ENCODE results near the gene NXT1. TPM values are rescaled to one million over a fixed set of nuclear protein-coding genes. Genes with fewer than 3 reads are reported as not detected.

Gene NXT1
- 7.8 and 8.3 TPM in 2 replicates for total RNA-seq (2013; cell fraction: nucleolus; rRNA removed)
- total RNA-seq (2014; rRNA removed) (61.5 and 65.2 TPM in 2 replicates), total RNA-seq (2014; rRNA removed; fragmentation: Illumina TruSeq; extraction: Trizol) (32.1 and 36.3 TPM in 2 replicates), total RNA-seq (2021) (34.4 and 36.9 TPM in 2 replicates), polyA plus RNA-seq (2011; rRNA removed) (38.5 and 50.0 TPM in 2 replicates), polyA plus RNA-seq (2014; fragmentation: Illumina TruSeq; extraction: Trizol) (37.9 and 42.6 TPM in 2 replicates), polyA plus RNA-seq (2014; fragmentation: Nextera tagmentation; extraction: Ambion mirVana) (10 to 100 TPM; 10.2 to 24.2 TPM), polyA plus RNA-seq (2014; rRNA removed) (59.4 and 62.1 TPM in 2 replicates), polyA plus RNA-seq (2016; fragmentation: Nextera tagmentation; extraction: Ambion mirVana) (10 to 100 TPM; 59.3 to 66.7 TPM), polyA minus RNA-seq (2011; rRNA and poly(A)+ RNA removed) (26.6 and 35.4 TPM in 2 replicates), Bru-seq, nascent RNA (percentile 89 among the genes with signal in this experiment), BruChase-seq, experiment 1, labeled RNA remaining after a 6-hour chase (percentile 62 among the genes with signal in this experiment), BruChase-seq, experiment 2, labeled RNA remaining after a 2-hour chase (percentile 81 among the genes with signal in this experiment)
- polyA plus RNA-seq (2011; ENCODE audit: low read depth) = 20.4 TPM
- polyA plus RNA-seq (2011; cell fraction: cytosol; rRNA removed) = 60.6 and 64.5 TPM in 2 replicates
- polyA plus RNA-seq (2011; cell fraction: nucleus; rRNA removed) = 23.1 and 30.6 TPM in 2 replicates
- 26.5 and 27.2 TPM in 2 replicates for polyA plus RNA-seq (2012)
- 10.2 and 11.1 TPM in 2 replicates for polyA minus RNA-seq (2011; cell fraction: cytosol; rRNA and poly(A)+ RNA removed)
- polyA minus RNA-seq (2011; cell fraction: nucleus; rRNA and poly(A)+ RNA removed) = 8.5 and 14.0 TPM in 2 replicates
- long read RNA-seq, experiment 1, transcript NXT1-201 (2 exons, 1,123 nt) = major isoform, 70 of 73 reads
- long read RNA-seq, experiment 1, partial matches to known transcripts = 2 of 73 reads
- long read RNA-seq, experiment 1, other reads (novel, unspliced or antisense) = 1 of 73 reads
- long read RNA-seq, experiment 2, transcript NXT1-201 (2 exons, 1,123 nt) = major isoform, 149 of 155 reads
- long read RNA-seq, experiment 2, partial matches to known transcripts = 3 of 155 reads
- long read RNA-seq, experiment 2, other reads (novel, unspliced or antisense) = 3 of 155 reads

DNA sequence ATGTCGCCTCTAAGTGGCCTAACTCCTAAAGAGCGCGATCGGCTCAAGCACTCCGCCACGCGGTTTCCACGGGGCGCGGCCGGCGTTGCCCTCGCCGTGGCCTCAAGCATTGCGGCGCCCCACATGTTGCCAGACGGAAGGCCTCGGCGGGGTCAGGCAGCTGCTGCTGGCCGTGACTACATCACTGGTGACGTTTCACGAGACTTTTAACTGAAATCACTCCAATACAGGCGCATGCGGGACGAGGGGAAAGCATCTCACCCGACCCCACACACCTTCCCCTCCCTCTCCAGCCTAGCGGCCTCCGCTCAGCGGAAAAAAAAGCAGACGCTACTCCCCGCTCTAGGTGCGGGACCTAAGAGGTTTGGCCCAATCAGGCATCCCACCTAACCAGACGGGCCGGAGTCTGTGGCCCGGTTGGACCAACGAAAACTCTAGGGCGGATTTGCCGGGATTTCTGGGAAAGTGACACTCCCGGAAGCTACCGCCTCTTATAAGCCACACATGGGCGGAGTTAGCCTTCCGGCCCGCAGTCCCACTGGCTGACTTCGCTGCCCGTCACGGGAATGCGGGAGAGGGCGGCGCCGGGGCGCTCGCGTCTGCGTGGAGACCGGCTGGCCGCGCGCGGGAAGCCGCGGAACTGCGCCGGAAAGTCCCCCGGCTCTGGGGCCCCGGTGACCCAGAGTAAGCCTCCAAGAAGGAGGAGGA is at the start of gene NXT1:
Gene NXT1, plus strand, starts transcription at position 596 of the 708 bp plus-strand sequence. CDS start 3,251 bp downstream, outside the sequence.
- ChIA-PET SMC1A (ENCODE audit: uncharacterized antibody, unreplicated experiment) (interaction anchor here (0.8 to 2.1 kb wide), 17 partner anchors 8 to 257 kb away, joined by 3 to 14 read pairs (median 5); partner anchors contain the start of gene NAPB), RAD21 (ENCODE audit: unreplicated experiment) (interaction anchor here (0.6 to 2.4 kb wide), 16 partner anchors 8 to 658 kb away, joined by 3 to 31 read pairs (median 6); partner anchors contain the start of genes CD93, GZF1 and NAPB), POLR2A (interaction anchor here (0.9 to 2.6 kb wide), 7 partner anchors 9 to 264 kb away, joined by 3 to 61 read pairs (median 4); partner anchors contain the start of genes CD93, GZF1 and NAPB), CTCF (interaction anchor here (0.6 to 3.5 kb wide), 21 partner anchors 8 to 300 kb away, joined by 3 to 56 read pairs (median 6); partner anchors contain the start of gene NAPB)
- under 1% methylated on average over 65 of the region's 65 CpGs for WGBS (ENCODE audit: insufficient coverage, insufficient replicate concordance, low lambda C conversion rate, missing lambda C conversion rate)
- intact Hi-C loops (cut with micrococcal nuclease; ENCODE audit: unreplicated experiment) (loop anchor here (1.0 kb wide), 1 partner anchor 8 kb away; no protein-coding TSS in a partner anchor), in situ Hi-C loops (cut with MboI) (loop anchor here (25.0 kb wide), 2 partner anchors 1712 to 1912 kb away; partner anchors contain the start of gene ACSS1)
- DNase-seq (ENCODE audit: low read depth, low spot score) (peak; percentile 92), ATAC-seq (peak; percentile 92), FAIRE-seq (peak; percentile 98)
- Histone ChIP-seq H4K20me1 (ENCODE audit: control insufficient read depth, insufficient read depth) (no peaks in the 10 kb centered on the region), H3K9ac (ENCODE audit: control insufficient read depth, insufficient read depth, low read length) (peak within 1 kb of the TSS; percentile 88), H2AFZ (ENCODE audit: control insufficient read depth, low read depth, low read length) (peak within 1 kb of the TSS; percentile 75), H3K79me2 (ENCODE audit: control insufficient read depth, insufficient read depth, low read length) (peaks cover 35% of the 10 kb centered on the region), H3K36me3 (ENCODE audit: control insufficient read depth in 2 of 2, insufficient read depth in 2 of 2, low read length in 1 of 2) (peaks cover 3 to 6% of the 10 kb centered on the region in 2 experiments; a peak in 3 of 4 replicates), H3K9me3 (replicated peaks; ENCODE audit: control insufficient read depth, insufficient read depth, low read length) (no peaks in the 10 kb centered on the region), H3K27me3 (replicated peaks in 1 of 2; ENCODE audit: control insufficient read depth in 2 of 2, insufficient read depth in 2 of 2, low read length in 1 of 2) (no peaks in the 10 kb centered on the region), H3K4me1 (ENCODE audit: control insufficient read depth, insufficient read depth, low read length) (peaks cover 4% of the 10 kb centered on the region), H3K4me2 (ENCODE audit: control insufficient read depth, insufficient read depth) (peak within 1 kb of the TSS; percentile 88), H3K27ac (ENCODE audit: control insufficient read depth, insufficient read depth) (peak within 1 kb of the TSS; percentile 95), H3K4me3 (peak within 1 kb of the TSS; percentile 89)
- BruUV-seq (replicated peaks) = TSS peak; percentile 75
- peak; percentile 91 for TF ChIP-seq IKZF1 (conservative IDR thresholded peaks at IDR 0.05)
- peak; percentile 67; the same call in 1 of the 2 replicates for TF ChIP-seq CREM (IDR thresholded peaks at IDR 0.05; ENCODE audit: low read depth)
- TF ChIP-seq ASH2L (IDR thresholded peaks at IDR 0.05; ENCODE audit: borderline replicate concordance, low read depth) = 0 out of 2 replicates have a peak, but pooled peaks have one; percentile 19
- TF ChIP-seq BHLHE40 (IDR thresholded peaks at IDR 0.05; ENCODE audit: borderline replicate concordance in 1 of 2, low read depth in 2 of 2, low read length in 1 of 2) = peak; percentile 19 to 66; a peak in 3 of 4 replicates
- TF ChIP-seq BRCA1 (IDR thresholded peaks at IDR 0.05; ENCODE audit: low read depth, low read length) = no peak
- TF ChIP-seq RELA (IDR thresholded peaks at IDR 0.05; ENCODE audit: borderline replicate concordance, partially characterized antibody) = peak; percentile 44
- TF ChIP-seq, protein P1, sequence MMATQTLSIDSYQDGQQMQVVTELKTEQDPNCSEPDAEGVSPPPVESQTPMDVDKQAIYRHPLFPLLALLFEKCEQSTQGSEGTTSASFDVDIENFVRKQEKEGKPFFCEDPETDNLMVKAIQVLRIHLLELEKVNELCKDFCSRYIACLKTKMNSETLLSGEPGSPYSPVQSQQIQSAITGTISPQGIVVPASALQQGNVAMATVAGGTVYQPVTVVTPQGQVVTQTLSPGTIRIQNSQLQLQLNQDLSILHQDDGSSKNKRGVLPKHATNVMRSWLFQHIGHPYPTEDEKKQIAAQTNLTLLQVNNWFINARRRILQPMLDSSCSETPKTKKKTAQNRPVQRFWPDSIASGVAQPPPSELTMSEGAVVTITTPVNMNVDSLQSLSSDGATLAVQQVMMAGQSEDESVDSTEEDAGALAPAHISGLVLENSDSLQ (IDR thresholded peaks at IDR 0.05) = peak; percentile 99
- TF ChIP-seq, protein P2, sequence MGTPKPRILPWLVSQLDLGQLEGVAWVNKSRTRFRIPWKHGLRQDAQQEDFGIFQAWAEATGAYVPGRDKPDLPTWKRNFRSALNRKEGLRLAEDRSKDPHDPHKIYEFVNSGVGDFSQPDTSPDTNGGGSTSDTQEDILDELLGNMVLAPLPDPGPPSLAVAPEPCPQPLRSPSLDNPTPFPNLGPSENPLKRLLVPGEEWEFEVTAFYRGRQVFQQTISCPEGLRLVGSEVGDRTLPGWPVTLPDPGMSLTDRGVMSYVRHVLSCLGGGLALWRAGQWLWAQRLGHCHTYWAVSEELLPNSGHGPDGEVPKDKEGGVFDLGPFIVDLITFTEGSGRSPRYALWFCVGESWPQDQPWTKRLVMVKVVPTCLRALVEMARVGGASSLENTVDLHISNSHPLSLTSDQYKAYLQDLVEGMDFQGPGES (IDR thresholded peaks at IDR 0.05) = 0 out of 2 replicates have a peak, but pooled peaks have one; percentile 53
- peak; percentile 17 for TF ChIP-seq YY1 (IDR thresholded peaks at IDR 0.05; ENCODE audit: low read depth, low read length)
- peak; percentile 87 for TF ChIP-seq CHD2 (IDR thresholded peaks at IDR 0.05; ENCODE audit: borderline replicate concordance, low read depth, low read length)
- no peak for TF ChIP-seq TCF3 (IDR thresholded peaks at IDR 0.05; ENCODE audit: borderline replicate concordance, insufficient read depth, low read depth, low read length)
- no peak for TF ChIP-seq RBBP5 (conservative IDR thresholded peaks at IDR 0.05)
- TF ChIP-seq RCOR1 (conservative IDR thresholded peaks at IDR 0.05; ENCODE audit: low read depth, low read length) = no peak
- TF ChIP-seq, protein P3, sequence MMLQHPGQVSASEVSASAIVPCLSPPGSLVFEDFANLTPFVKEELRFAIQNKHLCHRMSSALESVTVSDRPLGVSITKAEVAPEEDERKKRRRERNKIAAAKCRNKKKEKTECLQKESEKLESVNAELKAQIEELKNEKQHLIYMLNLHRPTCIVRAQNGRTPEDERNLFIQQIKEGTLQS (IDR thresholded peaks at IDR 0.05; ENCODE audit: borderline replicate concordance, extremely low read depth, low read depth, low read length) = no peak
- TF ChIP-seq BACH1 (IDR thresholded peaks at IDR 0.05; ENCODE audit: borderline replicate concordance) = peak; percentile 78
- no peak for TF ChIP-seq MTA3 (IDR thresholded peaks at IDR 0.05; ENCODE audit: borderline replicate concordance, low read length)

Measured in GM12878 (cell line).